GM12878 (cell line): ENCODE results near the gene TCERG1L. TPM values are rescaled to one million over a fixed set of nuclear protein-coding genes. Genes with fewer than 3 reads are reported as not detected.

ENCODE experiments used
- ATAC-seq: fragments of 200-7000 bp; cut with Tn5 transposase; 3 replicates; pipeline ENCODE4 v1.9.1; 2020; ENCODE audit warnings: mild to moderate bottlenecking, moderate library complexity
- BruUV-seq: library from RNA; stranded (reverse); fragments of 400-500 nt; replicated peaks from 2 replicates; lab custom pipeline; 2021; lab: Mats Ljungman, UMichigan
- CTCF ChIA-PET: fragments of 300-600 bp; sonication (Branson Sonifier 250); formaldehyde crosslinking; extraction: SDS; loops from one replicate; lab custom pipeline; 2021; ENCODE audit warnings: inconsistent platforms; lab: Yijun Ruan, JAX
- POLR2A ChIA-PET: fragments of 350-600 bp; formaldehyde crosslinking; extraction: SDS; loops from one replicate; lab custom pipeline; 2021; ENCODE audit warnings: inconsistent platforms; lab: Charles Lee
- RAD21 ChIA-PET: fragments of 300-600 bp; sonication (Branson Sonifier 250); formaldehyde crosslinking; loops from one replicate; lab custom pipeline; 2023; ENCODE audit warnings: antibody characterized with exemption; ENCODE audit not compliant: unreplicated experiment; lab: Charles Lee
- SMC1A ChIA-PET: fragments of 300-600 bp; sonication (Branson Sonifier 250); formaldehyde crosslinking; loops from one replicate; lab custom pipeline; 2023; ENCODE audit not compliant: unreplicated experiment, uncharacterized antibody; lab: Charles Lee
- DNase-seq: peaks from one replicate; pipeline ENCODE4 v3.0.0-alpha.2; 2011; ENCODE audit warnings: low read depth, low spot score
- FAIRE-seq: peaks from 3 replicates; lab custom pipeline; 2011; peaks lifted over from hg19 to GRCh38; lab: Jason Lieb, UNC
- H2AFZ ChIP-seq: 2 replicates; pipeline ENCODE4 v1.6.0; 2011; ENCODE audit warnings: low read depth, low read length, control low read depth; ENCODE audit not compliant: control insufficient read depth
- H3K27ac ChIP-seq: 2 replicates; pipeline ENCODE4 v1.5.1; 2011; ENCODE audit warnings: control low read depth; ENCODE audit not compliant: control insufficient read depth, insufficient read depth
- H3K27me3 ChIP-seq, 2 experiments: replicated peaks in 1 of 2; 2 replicates each; pipeline versions ENCODE4 v1.6.0 to v1.6.1; 2011; ENCODE audit warnings: low read length in 1 of 2; ENCODE audit not compliant: control insufficient read depth in 2 of 2, insufficient read depth in 2 of 2
- H3K36me3 ChIP-seq, 2 experiments: 2 replicates each; pipeline ENCODE4 v1.5.1; 2011; ENCODE audit warnings: low read length in 1 of 2; ENCODE audit not compliant: control insufficient read depth in 2 of 2, insufficient read depth in 2 of 2
- H3K4me1 ChIP-seq: 2 replicates; pipeline ENCODE4 v1.6.1; 2011; ENCODE audit warnings: mild to moderate bottlenecking, low read length, moderate library complexity, mixed read lengths; ENCODE audit not compliant: control insufficient read depth, insufficient read depth
- H3K4me2 ChIP-seq: 2 replicates; pipeline ENCODE4 v1.6.0; 2011; ENCODE audit warnings: control low read depth; ENCODE audit not compliant: control insufficient read depth, insufficient read depth
- H3K4me3 ChIP-seq: fragments of 200-600 bp; sonication (generic); 2 replicates; pipeline ENCODE4 v1.5.1; 2016
- H3K79me2 ChIP-seq: 2 replicates; pipeline ENCODE4 v1.6.0; 2011; ENCODE audit warnings: low read length; ENCODE audit not compliant: control insufficient read depth, insufficient read depth
- H3K9ac ChIP-seq: 2 replicates; pipeline ENCODE4 v1.8.0; 2011; ENCODE audit warnings: low read length, control low read depth, mixed read lengths; ENCODE audit not compliant: control insufficient read depth, insufficient read depth
- H3K9me3 ChIP-seq: replicated peaks from 3 replicates; pipeline ENCODE4 v1.5.1; 2011; ENCODE audit warnings: mild to moderate bottlenecking, low read length; ENCODE audit not compliant: control insufficient read depth, insufficient read depth
- H4K20me1 ChIP-seq: 2 replicates; pipeline ENCODE4 v1.6.0; 2011; ENCODE audit not compliant: control insufficient read depth, insufficient read depth
- ATF2 ChIP-seq: IDR thresholded peaks from 2 replicates; pipeline ENCODE4 v1.6.1; 2012; ENCODE audit warnings: low read length, inconsistent platforms
- CBX5 ChIP-seq: sonication (generic); IDR thresholded peaks from 2 replicates; pipeline ENCODE4 v1.6.1; 2016; ENCODE audit warnings: low read depth, moderate library complexity, mild to moderate bottlenecking, inconsistent platforms
- HCFC1 ChIP-seq: fragments of 150-350 bp; IDR thresholded peaks from 2 replicates; pipeline ENCODE4 v1.6.1; 2014; ENCODE audit warnings: low read length
- MYC ChIP-seq: IDR thresholded peaks from 2 replicates; pipeline ENCODE4 v1.6.1; 2011; ENCODE audit warnings: mild to moderate bottlenecking, low read length, moderate library complexity, inconsistent platforms; ENCODE audit not compliant: insufficient read depth, insufficient replicate concordance, insufficient read length, severe bottlenecking
- NKRF ChIP-seq: fragments of 450-650 bp; conservative IDR thresholded peaks from 2 replicates; pipeline ENCODE4 v1.6.1; 2017; ENCODE audit warnings: mild to moderate bottlenecking, moderate library complexity
- SREBF1 ChIP-seq: IDR thresholded peaks from 2 replicates; pipeline ENCODE4 v1.6.1; 2012; ENCODE audit warnings: mild to moderate bottlenecking, low read length
- TAF1 ChIP-seq: IDR thresholded peaks from 2 replicates; pipeline ENCODE4 v1.6.1; 2011; ENCODE audit warnings: mild to moderate bottlenecking, low read depth, low read length, borderline replicate concordance
- ZBTB40 ChIP-seq: fragments of 450-650 bp; IDR thresholded peaks from 2 replicates; pipeline ENCODE4 v1.6.1; 2016; ENCODE audit warnings: mild to moderate bottlenecking, moderate library complexity, borderline replicate concordance
- ZNF592 ChIP-seq: fragments of 450-650 bp; IDR thresholded peaks from 2 replicates; pipeline ENCODE4 v1.6.1; 2017; ENCODE audit warnings: mild to moderate bottlenecking, moderate library complexity
- WGBS: methylation state at CpG from one replicate; pipeline ENCODE4 v1.1.6; 2016; ENCODE audit warnings: low lambda C conversion rate; ENCODE audit not compliant: insufficient replicate concordance, insufficient coverage; ENCODE audit errors: missing lambda C conversion rate; 5-methylcytosine and 5-hydroxymethylcytosine counted together
- in situ Hi-C: fragments of 300-500 bp; cut with MboI; formaldehyde crosslinking; loops from 9 replicates; pipeline ENCODE4 v1.14.3; 2018; ENCODE audit warnings: mixed read lengths
- intact Hi-C: fragments of 100-400 bp; cut with micrococcal nuclease; formaldehyde crosslinking; loops from one replicate; pipeline ENCODE4 v1.14.2; 2022; ENCODE audit not compliant: unreplicated experiment
- polyA plus RNA-seq, 11 experiments: library from polyadenylated mRNA; depleted of rRNA in 4 of 11; unstranded in 6 of 11; stranded (reverse) in 5 of 11; fragments of >200 nt; fragmentation: Nextera tagmentation in 4 of 11; fragmentation: Illumina TruSeq in 1 of 11; extraction: Ambion mirVana in 4 of 11; extraction: Trizol in 1 of 11; gene quantifications; 1 replicate in 1 of 11; 2 replicates in 10 of 11; pipeline versions ENCODE4 v1.2.1 to v1.2.3, GENCODE V29; 2011 to 2016; ENCODE audit warnings: inconsistent platforms in 2 of 11, missing spikeins in 2 of 11, low read depth in 1 of 11
- total RNA-seq, 4 experiments: library from RNA; depleted of rRNA in 3 of 4; stranded (reverse); fragments of >200 nt in 3 of 4; fragmentation: Illumina TruSeq in 1 of 4; extraction: Trizol in 1 of 4; gene quantifications; 2 replicates each; pipeline versions ENCODE4 v1.2.1 to v1.2.3, GENCODE V29; 2013 to 2021

TCERG1L gene
- total and polyA plus RNA-seq, 10 of the 15 experiments (the other 5 are each of a cell fraction or from before 2014, with no cell fraction given) = not detected

GRCh38 chr10:131162211-131162610, 149.3 kb downstream of the TCERG1L start:
- WGBS = 37% methylated on average over 6 of the region's 6 CpGs
- Histone ChIP-seq H3K4me3 (no peak overlapping the region), H3K9me3 (no peaks in the 10 kb centered on the region; the same call in 2 of the 3 replicates), H3K79me2 (no peaks in the 10 kb centered on the region), H3K4me2 (no peak overlapping the region), H3K4me1 (no peaks in the 10 kb centered on the region), H3K27me3 (no peaks in the 10 kb centered on the region), H3K36me3 (no peaks in the 10 kb centered on the region), H3K9ac (no peak overlapping the region), H4K20me1 (no peaks in the 10 kb centered on the region), H2AFZ (no peak overlapping the region), H3K27ac (no peak overlapping the region)
- RAD21 ChIA-PET = no interaction called here
- TF ChIP-seq MYC = no peak
- no peak for TF ChIP-seq NKRF
- no peak for TF ChIP-seq TAF1
- TF ChIP-seq ATF2 = no peak
- TF ChIP-seq ZNF592 = no peak
- TF ChIP-seq ZBTB40 = no peak
- no peak for TF ChIP-seq SREBF1
- TF ChIP-seq HCFC1 = no peak
- no peak for TF ChIP-seq CBX5
- DNase-seq = no peak
- no TSS peak for BruUV-seq
- intact Hi-C loops (no loop called here), in situ Hi-C loops (no loop called here)
- ATAC-seq = no peak
- CTCF ChIA-PET = no interaction called here
- SMC1A ChIA-PET = no interaction called here
- no peak for FAIRE-seq
- POLR2A ChIA-PET = no interaction called here
